ENCODE results near the gene MAST4.
A peak's percentile ranks its signal among the peaks of the same experiment; 100 is the strongest.

Gene MAST4

DNA sequence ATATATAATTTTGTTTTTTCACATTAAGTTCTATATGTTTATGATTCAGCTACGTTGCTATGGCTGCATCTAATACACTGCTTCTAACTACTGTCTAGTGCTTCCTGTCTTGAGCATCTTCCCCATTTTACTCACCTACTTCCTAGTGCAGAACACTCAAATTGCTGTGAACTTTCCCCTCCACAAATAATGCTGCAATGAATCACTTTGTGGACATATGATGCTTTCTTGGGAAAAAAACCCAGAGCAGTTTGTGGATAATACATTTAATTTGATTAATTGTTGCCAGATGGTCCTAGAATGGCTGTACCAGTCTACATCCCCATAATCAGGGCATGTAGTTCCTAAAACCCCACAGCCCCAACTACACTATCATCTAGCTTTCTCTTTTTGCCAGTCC is 581.9 kb downstream of the MAST4 start:
- no peak for TF ChIP-seq CTCF (IDR thresholded peaks at IDR 0.05; ENCODE audit: low read depth, low read length)
- peak in 1 of 2 donors; percentile 24 for DNase-seq (ENCODE audit: low read depth in 2 of 2)
- H3K4me3 ChIP-seq (replicated peaks in 1 of 2; ENCODE audit: low read depth in 2 of 2, low read length in 2 of 2) = no peak overlapping the region

DNA sequence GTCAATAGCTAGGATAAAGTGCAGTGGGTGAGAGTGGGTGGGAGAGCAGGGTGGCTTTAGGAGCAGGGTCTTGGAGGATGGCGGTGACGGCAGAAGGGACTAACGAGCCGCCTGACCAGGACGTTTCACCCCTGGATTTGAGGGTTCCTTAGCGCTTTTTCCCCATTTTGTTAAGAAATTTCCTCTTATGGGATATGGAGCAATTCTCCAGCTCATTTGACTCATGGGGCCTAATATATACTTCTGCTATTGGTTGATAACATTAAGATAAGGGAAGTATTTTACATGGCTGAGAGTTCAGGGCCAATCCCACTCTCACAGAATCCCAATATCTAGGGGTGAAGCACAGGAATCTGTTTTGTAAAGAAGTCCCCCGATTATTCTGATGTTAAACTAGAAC is 582.8 kb downstream of the MAST4 start:
- DNase-seq (ENCODE audit: low read depth in 2 of 2) = no peak
- H3K4me3 ChIP-seq (replicated peaks in 1 of 2; ENCODE audit: low read depth in 2 of 2, low read length in 2 of 2) = no peak overlapping the region
- TF ChIP-seq CTCF (IDR thresholded peaks at IDR 0.05; ENCODE audit: low read depth, low read length) = no peak

- DNase-seq (ENCODE audit: low read depth in 2 of 2) = no peak
- no peak overlapping the region for H3K4me3 ChIP-seq (replicated peaks in 1 of 2; ENCODE audit: low read depth in 2 of 2, low read length in 2 of 2)
- TF ChIP-seq CTCF (IDR thresholded peaks at IDR 0.05; ENCODE audit: low read depth, low read length) = no peak
Observed at GRCh38 chr5:67179697-67180361, 583.6 kb downstream of the MAST4 start.

DNA sequence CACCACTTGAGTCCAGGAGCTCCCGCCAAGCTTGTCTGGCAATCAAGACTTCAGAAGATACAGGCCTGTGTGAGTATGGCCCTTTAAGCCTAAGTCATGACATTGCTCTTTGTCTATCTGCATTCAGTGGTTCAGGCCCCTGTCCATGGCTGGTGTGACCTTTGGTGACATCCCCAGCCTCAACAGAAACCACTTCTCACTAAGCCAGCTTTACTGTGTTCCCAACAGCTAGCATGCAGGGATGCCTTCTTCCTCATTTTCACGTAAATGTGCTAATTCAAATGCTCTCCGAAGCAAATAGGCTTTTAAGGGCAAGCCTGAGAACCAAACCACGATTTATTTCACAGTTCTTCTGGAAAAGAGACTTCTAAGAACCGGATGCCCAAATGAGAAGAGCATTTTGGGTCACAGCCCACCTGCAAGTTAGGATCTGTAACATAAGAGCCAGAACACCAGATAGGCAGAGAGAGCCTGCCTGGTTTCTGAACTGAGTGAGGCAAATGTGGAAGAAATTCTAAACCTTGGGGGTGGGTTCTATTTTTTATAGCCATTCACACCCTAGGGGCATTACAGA is 585.5 kb downstream of the MAST4 start:
- H3K4me3 ChIP-seq (replicated peaks in 1 of 2; ENCODE audit: low read depth in 2 of 2, low read length in 2 of 2) = no peak overlapping the region
- DNase-seq (ENCODE audit: low read depth in 2 of 2) = no peak
- no peak for TF ChIP-seq CTCF (IDR thresholded peaks at IDR 0.05; ENCODE audit: low read depth, low read length)

DNA sequence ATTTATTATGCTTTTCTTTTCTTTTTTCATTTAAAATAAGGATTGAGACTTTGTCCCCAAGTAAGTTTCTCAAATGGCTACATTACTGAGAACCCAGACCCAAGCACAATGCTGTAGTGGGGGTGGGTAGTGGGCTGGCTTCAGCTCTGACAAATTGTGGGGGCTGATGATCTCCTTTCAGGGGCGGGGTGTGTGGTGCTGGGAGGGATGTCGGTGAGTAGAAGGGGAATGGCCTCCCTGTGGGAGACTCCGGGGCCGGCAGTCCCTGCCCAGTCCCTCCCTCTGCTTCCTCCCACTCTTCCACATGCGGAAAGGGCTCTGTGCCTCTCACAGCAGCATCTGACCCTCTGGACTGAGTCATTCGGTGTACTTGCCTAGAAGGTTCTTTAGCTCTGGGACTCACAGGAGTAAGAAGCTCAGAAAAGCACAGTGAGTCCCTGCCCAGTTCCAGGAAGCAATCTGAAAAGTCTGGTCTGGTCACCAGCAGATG is 586.2 kb downstream of the MAST4 start:
- H3K4me3 ChIP-seq (replicated peaks in 1 of 2; ENCODE audit: low read depth in 2 of 2, low read length in 2 of 2) = no peak overlapping the region
- peak; percentile 78 to 83 for DNase-seq (ENCODE audit: low read depth in 2 of 2)
- TF ChIP-seq CTCF (IDR thresholded peaks at IDR 0.05; ENCODE audit: low read depth, low read length) = no peak

GRCh38 chr5:67183859-67184258 is 587.7 kb downstream of the MAST4 start:
- no peak for DNase-seq (ENCODE audit: low read depth in 2 of 2)
- TF ChIP-seq CTCF (IDR thresholded peaks at IDR 0.05; ENCODE audit: low read depth, low read length) = no peak
- no peak overlapping the region for H3K4me3 ChIP-seq (replicated peaks in 1 of 2; ENCODE audit: low read depth in 2 of 2, low read length in 2 of 2)
